Thoracic aorta (tissue), 2 donors: ENCODE data around the gene VGLL4. TPM values are rescaled to one million over a fixed set of nuclear protein-coding genes. Genes with fewer than 3 reads are reported as not detected.

Experiments used
- ATAC-seq: fragments of 150-250 bp; one replicate; pipeline ENCODE4 v1.8.0; 2017; ENCODE audit warnings: low read depth; ENCODE audit not compliant: insufficient number of reproducible peaks, low FRiP score
- DNase-seq: peaks from one replicate; pipeline ENCODE4 v3.0.0-alpha.2; 2020; ENCODE audit warnings: low spot score
- H3K27ac ChIP-seq, 2 donors: fragments of 200-600 bp; sonication (generic); 1 replicate in 1 of 2; 2 replicates in 1 of 2; pipeline ENCODE4 v1.5.1; 2016; ENCODE audit warnings: mild to moderate bottlenecking in 2 of 2, moderate library complexity in 2 of 2
- H3K27me3 ChIP-seq: fragments of 200-600 bp; sonication (generic); replicated peaks from 2 replicates; pipeline ENCODE4 v1.6.0; 2016; ENCODE audit warnings: mild to moderate bottlenecking; ENCODE audit not compliant: insufficient read depth
- H3K36me3 ChIP-seq: fragments of 200-600 bp; sonication (generic); one replicate; pipeline ENCODE4 v1.5.1; 2016
- H3K4me1 ChIP-seq, 2 donors: fragments of 200-600 bp; sonication (generic); 1 replicate in 1 of 2; 2 replicates in 1 of 2; pipeline versions ENCODE4 v1.5.1 to v1.6.0; 2016; ENCODE audit warnings: low read depth in 2 of 2, mild to moderate bottlenecking in 1 of 2; ENCODE audit not compliant: control insufficient read depth in 1 of 2
- H3K4me3 ChIP-seq: fragments of 200-600 bp; sonication (generic); 2 replicates; pipeline ENCODE4 v1.5.1; 2016; ENCODE audit warnings: mild to moderate bottlenecking
- H3K9me3 ChIP-seq: fragments of 200-600 bp; sonication (generic); 2 replicates; pipeline ENCODE4 v1.5.1; 2016
- total RNA-seq, 2 donors: library from RNA; depleted of rRNA; stranded (reverse); fragments of >200 nt; gene quantifications; one replicate each; pipeline versions ENCODE4 v1.1.0 to v1.2.3, GENCODE V29; 2016
- TF ChIP-seq, protein P1 (sequence below): fragments of 200-600 bp; sonication (generic); IDR thresholded peaks from one replicate; pipeline ENCODE4 v1.5.1; 2019; ENCODE audit warnings: antibody characterized with exemption

VGLL4 gene
- total RNA-seq, 2 donors from 2014 or later, result 113 to 114 TPM

DNA sequence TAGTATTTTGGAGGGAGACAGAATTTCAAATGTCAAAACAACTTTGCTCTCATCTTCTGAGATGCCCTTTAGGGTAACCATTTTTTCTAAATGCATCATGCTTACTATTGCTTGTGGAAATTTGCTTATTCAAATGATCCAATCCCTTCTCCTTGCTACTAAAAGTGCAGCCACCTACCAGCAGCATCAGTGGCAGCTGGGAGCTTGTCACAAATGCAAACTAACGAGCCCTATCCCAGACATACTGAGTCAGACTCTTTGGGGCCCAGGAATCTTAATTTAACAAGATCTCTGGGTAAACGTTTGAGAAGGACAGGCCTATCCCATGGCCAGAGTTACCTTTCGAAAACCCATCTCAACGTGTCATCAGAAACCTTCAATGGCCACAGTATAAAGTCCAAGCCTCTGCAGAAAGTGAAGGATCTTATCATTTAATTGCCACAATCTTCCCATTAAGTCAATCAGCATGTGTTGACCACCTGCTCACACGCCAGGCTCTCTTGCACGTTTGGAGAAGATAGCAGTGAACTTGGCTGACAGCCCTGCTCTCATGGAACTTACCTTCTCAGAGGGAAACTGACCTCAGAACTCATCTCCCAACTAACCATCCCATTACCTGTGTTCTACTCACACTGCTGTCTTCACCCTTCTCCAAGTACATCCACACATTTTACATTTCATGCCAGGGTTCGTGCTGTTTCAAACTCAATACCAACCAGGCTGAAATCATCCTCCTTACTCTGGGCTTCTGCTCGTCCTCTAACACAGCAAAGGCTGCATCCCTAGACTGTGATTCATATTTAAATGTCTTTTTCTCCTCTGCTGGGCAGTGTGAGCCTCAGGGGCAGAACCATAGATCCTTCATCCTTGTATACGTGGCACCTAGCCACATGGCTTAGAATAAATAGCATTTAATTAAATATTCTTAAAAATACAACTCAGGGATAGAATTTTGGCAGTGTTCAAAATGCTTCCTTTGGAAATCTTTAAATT lies 24.8 kb upstream of the VGLL4 start:
- ATAC-seq (peak; percentile 25), DNase-seq (no peak)
- no peak overlapping the region for H3K27ac ChIP-seq
- H3K4me1 ChIP-seq, result peaks cover 44 to 62% of the 10 kb centered on the region in 2 donors
- H3K27me3 ChIP-seq, result no peaks in the 10 kb centered on the region
- H3K4me3 ChIP-seq, result no peak overlapping the region
- no peaks in the 10 kb centered on the region for H3K36me3 ChIP-seq
- H3K9me3 ChIP-seq, result no peaks in the 10 kb centered on the region
- TF ChIP-seq, protein P1, sequence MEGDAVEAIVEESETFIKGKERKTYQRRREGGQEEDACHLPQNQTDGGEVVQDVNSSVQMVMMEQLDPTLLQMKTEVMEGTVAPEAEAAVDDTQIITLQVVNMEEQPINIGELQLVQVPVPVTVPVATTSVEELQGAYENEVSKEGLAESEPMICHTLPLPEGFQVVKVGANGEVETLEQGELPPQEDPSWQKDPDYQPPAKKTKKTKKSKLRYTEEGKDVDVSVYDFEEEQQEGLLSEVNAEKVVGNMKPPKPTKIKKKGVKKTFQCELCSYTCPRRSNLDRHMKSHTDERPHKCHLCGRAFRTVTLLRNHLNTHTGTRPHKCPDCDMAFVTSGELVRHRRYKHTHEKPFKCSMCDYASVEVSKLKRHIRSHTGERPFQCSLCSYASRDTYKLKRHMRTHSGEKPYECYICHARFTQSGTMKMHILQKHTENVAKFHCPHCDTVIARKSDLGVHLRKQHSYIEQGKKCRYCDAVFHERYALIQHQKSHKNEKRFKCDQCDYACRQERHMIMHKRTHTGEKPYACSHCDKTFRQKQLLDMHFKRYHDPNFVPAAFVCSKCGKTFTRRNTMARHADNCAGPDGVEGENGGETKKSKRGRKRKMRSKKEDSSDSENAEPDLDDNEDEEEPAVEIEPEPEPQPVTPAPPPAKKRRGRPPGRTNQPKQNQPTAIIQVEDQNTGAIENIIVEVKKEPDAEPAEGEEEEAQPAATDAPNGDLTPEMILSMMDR, result no peak

GRCh38 chr3:11665331-11665730 lies 21.6 kb upstream of the VGLL4 start:
- Histone ChIP-seq H3K9me3 (no peaks in the 10 kb centered on the region), H3K27me3 (no peaks in the 10 kb centered on the region), H3K27ac (no peak overlapping the region), H3K36me3 (no peaks in the 10 kb centered on the region), H3K4me3 (no peak overlapping the region), H3K4me1 (peaks cover 14 to 66% of the 10 kb centered on the region in 2 donors)
- DNase-seq (no peak), ATAC-seq (no peak)
- TF ChIP-seq, protein P1, result no peak

DNA sequence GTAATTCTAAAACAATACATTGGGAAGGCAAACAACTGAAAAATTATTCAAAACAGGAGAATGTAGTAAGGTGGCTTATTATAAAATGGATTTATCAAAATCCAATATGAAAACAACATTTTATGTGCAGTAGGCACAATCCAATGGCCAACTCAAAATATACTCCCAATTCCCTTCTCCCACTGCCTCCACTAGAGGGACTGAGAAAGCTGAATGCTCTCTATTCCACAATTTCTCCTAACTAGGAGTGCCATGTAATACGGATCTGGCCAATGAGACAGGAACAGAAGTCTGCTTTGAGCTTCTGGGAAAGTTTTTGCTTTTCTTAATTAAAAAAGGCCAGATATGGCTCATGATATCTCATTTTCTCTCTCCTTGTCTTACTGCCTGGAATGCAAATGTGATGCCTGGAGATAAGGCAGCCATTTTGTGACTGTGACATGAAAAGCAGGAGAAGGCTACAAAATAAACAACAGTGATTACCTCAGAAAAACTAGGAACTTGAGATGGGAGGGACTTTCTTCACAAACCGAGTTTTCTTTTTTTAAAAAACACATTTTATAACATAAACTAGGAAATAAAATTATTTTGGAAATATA lies 18.8 kb upstream of the VGLL4 start:
- Histone ChIP-seq H3K4me3 (no peak overlapping the region), H3K27ac (peak overlapping the region; percentile 56 to 84), H3K9me3 (no peaks in the 10 kb centered on the region), H3K36me3 (no peaks in the 10 kb centered on the region), H3K4me1 (peaks cover 4 to 53% of the 10 kb centered on the region in 2 donors), H3K27me3 (no peaks in the 10 kb centered on the region)
- DNase-seq, result no peak
- peak; percentile 29 for ATAC-seq
- TF ChIP-seq, protein P1, result peak; percentile 55

- no peak overlapping the region for H3K4me3 ChIP-seq
- no peaks in the 10 kb centered on the region for H3K9me3 ChIP-seq
- H3K27ac ChIP-seq, result peak overlapping the region; percentile 56 to 84
- H3K27me3 ChIP-seq, result no peaks in the 10 kb centered on the region
- TF ChIP-seq, protein P1, result no peak
- H3K36me3 ChIP-seq, result no peaks in the 10 kb centered on the region
- peaks cover 4 to 59% of the 10 kb centered on the region in 2 donors for H3K4me1 ChIP-seq
- no peak for DNase-seq
- peak; percentile 47 for ATAC-seq
Measured at GRCh38 chr3:11661827-11662226, 18.1 kb upstream of the VGLL4 start.

DNA sequence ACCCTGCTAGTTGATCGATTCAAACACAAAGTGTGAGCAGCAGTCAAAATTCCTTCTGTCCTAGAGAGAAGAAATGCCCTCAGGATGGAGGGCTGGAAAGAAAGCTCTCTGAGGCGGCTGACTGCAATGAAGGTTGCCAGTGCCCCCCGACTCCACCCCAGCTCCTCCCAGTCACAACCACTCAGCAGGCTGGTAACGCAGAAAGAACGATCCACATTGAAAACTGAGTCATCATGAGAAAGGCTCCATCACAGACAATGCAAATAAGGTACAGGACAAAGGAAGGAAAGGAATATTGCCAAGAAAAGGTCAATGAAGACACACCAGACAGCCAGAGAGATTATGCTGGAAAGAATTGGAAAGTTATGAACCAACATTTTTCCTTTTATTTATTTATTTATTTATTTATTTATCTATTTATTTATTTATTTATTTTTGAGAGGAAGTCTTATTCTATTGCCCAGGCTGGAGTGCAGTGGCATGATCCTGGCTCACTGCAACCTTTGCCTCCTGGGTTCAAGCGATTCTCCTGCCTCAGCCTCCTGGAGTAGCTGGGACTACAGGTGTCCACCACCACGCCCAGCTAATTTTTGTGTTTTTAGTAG lies 17.4 kb upstream of the VGLL4 start:
- TF ChIP-seq, protein P1, result no peak
- Histone ChIP-seq H3K27ac (peak overlapping the region; percentile 56 to 84), H3K4me1 (peaks cover 4 to 66% of the 10 kb centered on the region in 2 donors), H3K9me3 (no peaks in the 10 kb centered on the region), H3K27me3 (no peaks in the 10 kb centered on the region), H3K4me3 (no peak overlapping the region), H3K36me3 (no peaks in the 10 kb centered on the region)
- ATAC-seq, result no peak
- DNase-seq, result no peak
